Embryonic facial prominence (tissue), 1 donor: ENCODE results near the gene PFKP.
"Not testable (repeated sequence)": the region's sequence is repeated elsewhere in the genome, so short reads cannot be mapped to it uniquely, and the experiment has no call there.

Source experiments
- DNase-seq: peaks from one replicate; pipeline ENCODE4 v3.0.0-alpha.2; 2016; ENCODE audit errors: extremely low spot score

Gene PFKP

DNA sequence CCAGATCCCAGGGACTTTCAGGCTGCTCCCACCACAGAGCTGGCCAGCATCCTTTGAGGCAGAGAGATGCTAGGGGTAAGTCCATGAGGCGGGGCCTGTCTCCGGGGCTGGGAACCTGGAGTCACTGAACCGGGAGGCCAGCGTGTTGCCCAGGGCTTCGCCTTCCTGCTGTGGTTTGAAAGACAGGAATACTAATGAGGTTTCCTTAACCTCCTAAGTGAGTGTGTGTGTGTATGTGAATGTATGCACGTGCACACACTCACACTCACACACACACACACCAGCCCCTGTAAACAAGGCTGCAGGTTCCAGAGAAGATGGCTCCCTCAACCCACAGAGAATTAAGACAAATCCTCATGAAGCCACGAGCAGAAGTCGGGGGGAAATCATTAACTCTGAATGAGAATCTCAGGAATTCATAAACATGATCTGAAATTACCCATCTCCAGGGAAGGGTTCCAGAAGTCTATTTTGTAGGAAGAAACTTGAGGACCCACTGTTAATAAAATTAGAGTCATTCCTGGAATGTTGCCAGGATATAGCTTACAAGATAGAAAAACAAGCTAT is 20.3 kb upstream of the PFKP start:
- DNase-seq = no peak

DNA sequence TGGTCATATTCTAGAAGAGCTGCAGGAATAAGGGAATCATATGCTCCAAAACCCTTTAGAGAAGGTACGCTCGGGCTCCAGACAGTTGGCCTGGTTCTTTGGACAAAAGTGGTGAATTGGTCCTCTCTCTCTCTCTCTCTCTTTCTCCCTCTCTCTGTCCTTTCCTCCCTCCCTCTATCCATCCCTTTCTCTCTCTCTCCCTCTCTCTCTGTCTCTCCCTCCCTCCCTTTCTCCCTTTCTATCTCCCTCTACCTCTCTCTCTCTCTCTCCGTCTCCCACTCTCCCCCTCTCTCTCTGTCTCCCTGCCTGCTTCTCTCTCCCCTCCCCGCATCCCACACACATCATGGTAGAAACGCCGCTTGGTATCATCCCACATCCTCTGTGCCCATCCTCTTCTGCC is 19.8 kb upstream of the PFKP start:
- DNase-seq = no peak

DNA sequence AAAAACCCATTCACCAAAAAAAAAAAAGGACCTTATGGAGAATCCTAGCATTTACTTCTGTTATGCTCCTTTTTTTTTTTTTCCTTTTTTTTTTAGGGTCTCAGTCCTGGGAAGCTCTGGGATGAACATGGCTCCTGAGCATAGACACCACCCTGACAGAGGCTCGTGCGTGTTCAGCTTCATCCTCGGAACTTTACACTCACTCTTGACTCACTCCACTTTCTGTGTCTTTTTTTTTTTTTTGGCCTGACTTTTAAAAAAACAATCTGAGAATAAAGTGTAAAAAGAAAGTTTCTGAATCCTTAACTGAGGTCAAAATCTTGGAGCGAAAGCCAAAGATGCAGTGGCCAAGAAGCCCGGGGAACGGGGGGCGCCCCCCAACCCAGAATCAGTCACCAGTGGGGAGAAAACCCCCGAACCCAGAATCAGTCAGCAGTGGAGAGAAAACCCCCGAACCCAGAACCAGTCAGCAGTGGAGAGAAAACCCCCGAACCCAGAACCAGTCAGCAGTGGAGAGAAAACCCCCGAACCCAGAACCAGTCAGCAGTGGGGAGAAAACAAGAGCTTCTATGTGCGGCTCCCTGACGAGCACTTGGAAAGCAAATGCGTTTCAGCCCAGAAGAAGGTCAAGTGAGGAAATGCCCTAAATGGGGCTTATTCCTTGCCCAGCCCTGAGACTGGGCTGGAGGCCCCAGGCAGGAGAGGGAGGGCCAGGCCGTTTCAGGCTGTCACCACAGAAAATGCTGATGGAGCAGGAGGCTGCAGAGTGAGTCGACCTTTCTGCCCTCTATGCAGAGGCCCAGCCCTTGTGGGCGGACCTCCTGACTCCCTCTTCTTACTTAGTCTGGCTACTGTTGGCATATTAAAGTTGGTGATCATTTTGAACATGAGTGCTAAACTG is 19.0 kb upstream of the PFKP start:
- DNase-seq = no peak

DNA sequence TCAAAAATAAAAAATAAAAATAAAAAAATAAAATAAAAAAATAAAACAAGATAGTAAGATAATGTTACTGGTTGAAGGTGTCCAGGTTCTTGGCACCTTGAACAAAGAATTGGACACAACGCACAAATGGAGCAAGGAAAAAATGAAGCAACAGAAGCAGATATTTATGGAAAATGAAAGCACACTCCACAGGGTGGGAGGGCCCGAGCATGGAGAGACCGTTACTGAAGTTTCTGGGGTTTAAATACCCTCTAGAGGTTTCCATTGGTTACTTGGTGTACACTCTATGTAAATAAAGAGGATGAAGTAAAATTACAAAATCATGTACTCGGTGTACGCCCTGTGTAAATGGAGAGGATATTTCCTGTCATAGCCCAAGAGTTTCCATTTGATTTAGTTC is 15.7 kb upstream of the PFKP start:
- DNase-seq = no peak

DNA sequence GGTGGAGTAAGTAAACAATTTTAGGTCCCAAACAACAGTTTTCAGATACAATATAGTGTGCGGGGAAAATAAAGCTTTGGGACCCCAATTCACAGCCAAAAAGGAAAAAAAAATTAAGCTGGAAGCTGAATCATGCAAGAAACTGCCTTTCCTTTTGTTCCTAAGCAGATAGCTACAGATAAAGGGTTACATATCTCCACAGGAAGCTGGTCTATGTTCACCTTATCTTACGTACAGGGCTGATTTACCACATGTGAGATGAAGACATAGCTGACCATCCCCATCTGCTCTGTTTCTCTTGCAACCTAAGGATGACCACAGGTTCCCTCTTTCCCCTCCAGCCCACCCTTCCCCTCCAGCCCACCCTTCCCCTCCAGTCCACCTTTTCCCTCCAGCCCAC is 14.2 kb upstream of the PFKP start:
- DNase-seq = no peak

DNA sequence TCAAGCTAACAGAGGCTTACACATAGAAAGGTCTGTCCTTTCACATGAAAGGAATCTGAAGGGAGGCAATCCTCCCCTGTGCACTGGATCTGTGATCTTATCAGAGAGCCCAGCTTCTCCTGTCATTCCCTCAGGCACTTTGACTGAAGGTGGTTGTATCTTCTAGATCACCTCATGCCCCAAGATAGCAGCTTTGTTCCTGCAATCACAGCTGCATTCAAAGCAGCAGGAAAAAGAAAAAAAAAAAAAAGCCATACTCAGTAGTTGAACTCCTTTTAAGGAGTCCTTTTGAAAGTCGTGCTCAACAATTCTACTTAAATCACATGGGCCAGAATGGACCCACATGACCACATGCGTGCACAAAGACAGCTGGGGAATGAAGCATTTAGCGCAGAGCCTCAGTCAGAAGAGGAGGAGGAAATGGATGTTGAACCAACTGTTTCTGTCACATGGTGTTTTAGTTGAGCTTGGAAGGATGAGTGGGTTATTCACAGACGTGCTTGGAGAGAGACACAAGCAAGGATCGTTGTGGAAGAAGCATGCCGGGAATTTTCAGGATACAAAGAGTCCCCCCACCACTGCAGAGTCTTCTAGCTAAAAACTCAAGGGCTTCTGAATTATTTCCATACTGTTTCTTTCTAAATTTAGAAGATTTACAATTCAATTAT is 13.0 kb upstream of the PFKP start:
- peak; percentile 41 for DNase-seq

DNA sequence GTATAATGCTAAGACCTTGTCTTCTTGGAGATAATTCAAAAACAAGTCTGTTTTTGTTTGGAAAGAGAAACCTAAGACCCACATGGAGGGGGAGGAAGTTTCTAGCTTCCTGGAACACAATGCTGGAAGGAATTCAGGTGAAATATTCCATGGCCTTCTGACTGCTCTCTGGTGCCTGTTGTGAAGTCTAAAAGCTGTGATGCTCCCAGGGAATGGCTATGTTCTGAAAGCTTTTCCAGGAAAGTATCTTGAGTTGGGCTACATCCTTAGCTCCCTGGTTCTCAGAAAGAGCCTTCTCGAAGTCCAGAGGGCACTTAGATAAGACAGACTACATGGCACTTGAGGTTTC is 12.5 kb upstream of the PFKP start:
- DNase-seq = peak; percentile 31

DNA sequence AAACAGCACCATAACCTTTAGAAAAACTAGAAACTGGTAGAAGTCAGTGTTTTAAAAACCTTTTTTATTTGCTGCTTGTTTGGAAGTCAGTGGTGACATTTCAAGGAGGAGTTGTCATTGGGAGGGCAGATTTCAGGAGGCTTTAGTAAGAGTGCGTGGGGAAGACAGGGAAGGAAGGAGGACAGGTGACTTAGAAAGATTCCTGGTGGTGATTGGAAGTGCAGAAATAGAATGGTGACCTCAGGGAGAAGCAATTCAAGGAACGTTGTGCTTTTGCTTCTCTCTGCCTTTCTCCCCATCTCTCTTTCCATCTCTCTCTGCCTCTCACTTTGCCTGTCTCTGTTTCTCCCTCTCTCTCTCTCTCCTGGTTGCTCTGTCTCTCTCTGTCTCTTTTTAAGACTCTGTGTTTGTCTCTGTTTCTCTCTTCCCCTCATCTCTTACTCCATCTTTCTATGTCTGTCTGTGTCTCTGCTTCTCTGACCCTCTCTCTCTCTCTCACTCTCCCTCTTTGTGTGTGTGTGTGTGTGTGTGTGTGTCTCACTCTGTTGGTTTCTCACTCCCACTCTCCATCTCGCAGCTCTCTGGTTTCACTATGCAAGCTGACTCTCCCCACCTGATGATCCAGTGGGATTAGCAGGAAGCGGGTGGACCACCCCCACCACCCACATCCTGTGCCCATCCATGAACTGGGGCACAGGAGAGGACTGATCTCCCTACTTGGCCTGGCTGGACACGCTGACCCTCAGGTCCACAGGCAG is 10.9 kb upstream of the PFKP start:
- DNase-seq = no peak

DNA sequence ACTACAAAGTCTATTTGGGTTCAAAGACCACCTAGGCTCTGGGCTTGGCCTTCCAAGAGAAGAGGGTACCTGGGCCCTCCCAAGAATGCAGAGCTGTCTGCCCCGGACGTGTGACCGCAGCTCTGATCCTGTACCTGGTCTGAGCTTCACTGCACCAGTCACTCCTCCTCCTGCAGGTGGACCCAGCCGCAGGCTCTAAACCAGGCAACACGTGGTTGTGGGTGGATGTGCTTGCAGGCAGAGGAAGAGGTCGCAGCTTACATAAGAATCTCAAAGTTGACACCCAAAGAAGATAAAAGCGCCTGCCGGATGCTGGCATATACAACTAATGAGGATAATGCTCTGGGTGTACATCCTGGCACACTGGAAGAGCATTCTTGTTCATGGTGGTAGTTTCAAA is 9.4 kb upstream of the PFKP start:
- no peak for DNase-seq

DNA sequence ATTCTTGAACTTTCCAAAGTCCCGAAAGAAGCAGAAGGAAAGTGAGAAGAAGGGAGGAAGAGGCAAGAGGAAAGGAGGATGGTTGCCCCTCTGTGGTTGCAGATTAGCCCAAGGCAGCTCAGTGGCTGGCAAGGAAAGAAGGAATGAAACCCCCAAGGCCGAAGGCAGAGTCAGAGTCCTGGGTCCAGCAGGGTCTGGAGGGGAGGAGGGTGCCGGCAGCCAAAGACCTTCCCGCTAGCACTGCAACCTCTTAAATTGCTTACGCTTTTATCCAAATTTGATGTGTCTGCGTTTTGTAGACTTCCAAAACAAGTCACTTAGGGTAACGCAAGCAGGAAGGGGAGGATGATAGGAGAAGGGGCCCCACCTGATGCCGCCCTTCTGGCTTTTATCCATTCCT is 7.4 kb upstream of the PFKP start:
- no peak for DNase-seq

DNA sequence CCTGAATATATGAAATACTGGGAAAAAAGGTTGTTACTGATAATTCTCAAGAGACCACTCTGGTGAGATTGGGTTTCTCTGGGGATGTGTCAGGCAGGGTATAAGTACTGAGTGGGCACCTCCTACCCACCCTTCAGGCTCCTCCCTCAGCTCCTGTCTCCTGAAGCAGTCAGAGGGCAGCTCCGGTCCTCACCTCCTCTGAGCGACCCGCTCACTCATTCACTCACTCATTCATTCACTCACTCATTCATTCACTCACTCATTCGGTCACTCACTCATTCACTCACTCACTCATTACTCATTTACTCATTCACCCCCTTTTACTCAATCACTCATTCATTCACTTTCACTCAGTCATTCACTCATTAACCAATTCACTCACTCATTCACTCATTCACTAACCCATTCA is 6.9 kb upstream of the PFKP start:
- DNase-seq = no peak

DNA sequence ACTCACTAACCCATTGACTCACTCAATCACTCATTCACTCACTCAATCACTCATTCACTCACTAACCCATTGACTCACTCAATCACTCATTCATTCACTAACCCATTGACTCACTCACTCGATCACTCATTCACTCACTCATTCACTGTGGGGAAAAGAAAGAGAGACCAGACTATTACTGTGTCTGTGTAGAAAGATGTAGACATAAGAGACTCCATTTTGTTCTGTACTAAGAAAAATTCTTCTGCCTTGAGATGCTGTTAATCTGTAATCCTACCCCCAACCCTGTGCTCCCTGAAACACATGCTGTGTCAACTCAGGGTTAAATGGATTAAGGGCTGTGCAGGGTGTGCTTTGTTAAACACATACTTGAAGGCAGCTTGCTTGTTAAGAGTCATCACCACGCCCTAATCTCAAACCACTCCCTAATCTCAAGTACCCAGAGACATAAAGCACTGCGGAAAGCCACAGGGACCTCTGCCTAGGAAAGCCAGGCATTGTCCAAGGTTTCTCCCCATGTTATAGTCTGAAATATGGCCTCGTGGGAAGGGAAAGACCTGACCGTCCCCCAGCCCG is 5.9 kb upstream of the PFKP start:
- DNase-seq = not testable (repeated sequence)

DNA sequence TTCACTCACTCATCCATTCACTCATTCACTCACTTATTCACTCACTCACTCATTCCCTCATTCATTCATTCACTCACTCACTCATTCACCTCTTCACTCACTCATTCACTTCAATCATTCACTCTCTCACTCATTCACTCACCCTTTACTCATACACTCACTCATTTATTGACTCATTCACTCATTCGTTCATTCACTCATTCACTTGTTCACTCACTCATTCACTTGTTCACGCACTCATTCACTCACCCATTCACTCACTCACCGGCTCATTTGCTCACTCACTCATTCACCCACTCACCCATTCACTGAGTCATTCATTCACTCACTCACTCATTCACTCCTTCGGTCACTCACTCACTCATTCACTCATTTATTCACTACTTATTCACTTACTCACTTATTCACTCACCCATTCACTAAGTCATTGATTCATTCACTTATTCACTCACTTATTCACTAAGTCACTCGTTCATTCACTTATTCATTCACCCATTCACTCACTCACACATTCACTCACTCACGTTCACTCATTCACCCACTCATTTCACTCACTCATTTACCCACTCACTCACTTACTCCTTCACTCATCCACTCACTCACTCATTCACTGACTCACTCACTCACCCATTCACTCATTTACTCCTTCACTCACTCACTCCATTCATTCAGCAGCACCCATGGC is 4.7 kb upstream of the PFKP start:
- no peak for DNase-seq

DNA sequence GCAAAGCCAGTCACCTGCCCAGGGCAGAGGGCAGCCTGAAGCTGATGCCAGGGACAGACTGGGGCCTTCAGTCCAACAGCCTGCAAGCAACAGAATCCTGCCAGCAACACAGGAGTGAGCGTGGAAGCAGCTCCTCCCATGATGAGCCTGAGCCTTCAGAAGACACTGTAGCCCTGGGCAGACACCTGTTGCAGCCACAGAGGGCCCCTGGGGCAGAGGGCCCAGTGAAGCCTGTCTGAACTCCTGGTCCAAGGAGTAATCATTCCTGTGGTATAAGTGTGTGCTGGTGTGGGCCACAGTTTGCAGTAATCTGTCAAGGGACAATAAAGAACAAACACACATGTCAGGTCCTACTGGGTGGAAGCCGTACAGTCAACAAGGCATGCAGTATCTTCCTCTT is 2.9 kb upstream of the PFKP start:
- DNase-seq = no peak

DNA sequence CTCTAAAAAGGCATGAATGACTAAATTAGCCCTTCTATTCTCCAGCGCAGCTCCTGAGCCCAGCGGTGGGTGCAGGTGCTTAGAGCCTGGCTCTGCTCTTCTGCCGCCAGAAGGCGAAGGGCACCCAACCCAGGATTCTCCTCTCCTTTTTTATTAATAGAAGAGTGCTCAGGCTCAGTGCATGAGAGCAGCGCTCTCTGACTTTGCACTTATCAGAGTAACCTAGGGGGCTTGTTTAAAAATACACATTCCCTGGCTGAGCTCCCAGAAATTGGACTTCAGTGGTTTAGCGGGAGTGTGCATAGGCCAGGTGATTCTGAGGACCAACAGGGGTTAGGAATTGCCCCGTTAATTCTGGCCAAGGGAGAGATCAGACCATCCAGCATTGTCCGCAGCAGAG is 1.7 kb upstream of the PFKP start:
- no peak for DNase-seq

DNA sequence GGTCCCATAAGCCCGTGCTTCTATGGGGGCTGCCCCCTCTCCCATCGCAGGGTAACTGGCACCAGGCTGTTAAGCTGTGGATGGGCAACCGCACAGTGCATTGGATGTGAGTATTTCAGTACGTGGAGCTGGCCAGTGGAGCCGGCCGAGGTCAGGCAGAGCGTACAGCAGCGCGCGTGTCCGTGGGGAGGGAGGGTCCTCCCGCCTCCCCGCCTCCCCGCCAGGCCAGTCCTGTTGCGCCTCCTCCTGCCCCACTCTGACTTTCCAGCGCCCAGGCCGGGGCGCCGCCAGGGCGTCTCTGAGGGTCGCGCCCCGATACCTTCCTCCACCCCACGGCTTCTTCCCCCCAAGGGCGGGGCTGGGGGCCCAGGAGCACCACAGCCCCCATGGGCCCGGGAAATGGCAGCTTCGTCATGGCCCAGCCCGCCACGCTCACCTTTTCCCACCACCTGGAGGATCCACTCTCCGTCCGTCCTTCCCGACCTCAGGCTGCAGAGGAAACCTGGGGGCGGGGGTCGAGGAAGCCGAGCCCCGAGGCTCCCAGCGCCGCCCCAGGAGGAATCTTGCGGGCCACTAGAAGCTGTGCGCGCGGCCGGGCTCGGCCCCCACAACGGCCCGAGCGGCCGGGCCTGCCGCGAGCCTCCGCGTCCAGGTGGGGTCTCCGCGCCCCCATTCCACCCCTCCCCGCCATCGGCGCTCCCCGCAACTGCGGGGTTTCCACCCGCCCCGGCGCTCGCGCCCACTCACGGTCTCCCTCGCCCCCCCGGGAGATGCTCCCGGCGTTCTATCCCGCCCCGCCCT is 831 bp upstream of the PFKP start:
- no peak for DNase-seq

DNA sequence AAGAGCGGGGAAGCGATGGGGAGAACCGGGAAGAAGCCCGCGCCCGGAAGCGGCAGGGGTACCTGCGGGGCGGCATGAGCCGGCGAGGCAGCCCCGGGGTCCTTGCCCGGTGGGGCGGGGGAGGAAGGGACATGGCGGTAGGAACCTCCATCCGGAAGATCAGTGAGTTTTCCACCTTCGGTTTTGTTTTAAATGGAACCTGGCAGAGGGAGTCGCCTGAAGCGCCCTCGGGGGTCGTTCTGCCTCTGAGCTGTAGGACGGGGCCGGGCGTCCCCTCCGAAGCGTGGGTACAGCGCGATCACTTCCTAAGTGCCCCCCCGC is 471 bp downstream of the PFKP start:
- DNase-seq = no peak

DNA sequence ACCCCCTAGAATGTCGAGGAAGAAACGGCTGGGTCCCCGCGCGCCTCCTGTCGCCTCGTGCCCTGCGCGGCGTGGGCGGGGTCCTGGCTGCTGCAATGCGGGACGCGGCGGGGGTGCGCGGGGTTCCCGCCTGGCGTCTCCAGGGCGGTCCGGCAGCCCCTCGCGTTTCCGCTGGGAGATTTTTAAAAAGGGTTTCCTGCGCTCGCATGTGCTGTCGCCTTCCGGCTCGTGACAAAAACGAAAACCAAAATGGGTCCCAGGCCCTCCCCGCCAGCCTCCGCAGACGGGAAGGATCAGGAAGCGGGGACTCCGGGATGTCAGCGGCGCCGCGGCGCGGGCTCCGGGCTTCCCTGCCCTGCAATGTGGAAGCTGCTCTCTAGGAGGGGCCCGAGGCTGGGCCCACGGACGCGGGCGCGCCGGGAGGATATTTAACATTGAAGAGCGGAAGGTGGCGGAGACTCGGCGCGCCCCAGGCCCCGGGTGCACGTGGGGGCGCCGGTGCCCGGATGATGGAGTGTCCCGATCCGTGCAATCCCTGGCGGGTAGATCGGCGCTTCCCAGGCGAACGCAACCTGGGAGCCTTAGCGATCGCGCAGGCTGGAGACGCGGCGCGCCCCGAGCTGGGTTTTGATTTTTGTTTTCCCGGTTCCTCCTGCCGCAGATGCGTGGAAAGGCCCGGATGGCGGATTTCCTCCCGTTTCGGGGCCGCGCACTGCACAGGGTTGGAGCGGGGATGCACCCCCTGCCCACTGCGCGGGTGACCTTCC is 1.0 kb downstream of the PFKP start:
- peak; percentile 27 for DNase-seq

DNA sequence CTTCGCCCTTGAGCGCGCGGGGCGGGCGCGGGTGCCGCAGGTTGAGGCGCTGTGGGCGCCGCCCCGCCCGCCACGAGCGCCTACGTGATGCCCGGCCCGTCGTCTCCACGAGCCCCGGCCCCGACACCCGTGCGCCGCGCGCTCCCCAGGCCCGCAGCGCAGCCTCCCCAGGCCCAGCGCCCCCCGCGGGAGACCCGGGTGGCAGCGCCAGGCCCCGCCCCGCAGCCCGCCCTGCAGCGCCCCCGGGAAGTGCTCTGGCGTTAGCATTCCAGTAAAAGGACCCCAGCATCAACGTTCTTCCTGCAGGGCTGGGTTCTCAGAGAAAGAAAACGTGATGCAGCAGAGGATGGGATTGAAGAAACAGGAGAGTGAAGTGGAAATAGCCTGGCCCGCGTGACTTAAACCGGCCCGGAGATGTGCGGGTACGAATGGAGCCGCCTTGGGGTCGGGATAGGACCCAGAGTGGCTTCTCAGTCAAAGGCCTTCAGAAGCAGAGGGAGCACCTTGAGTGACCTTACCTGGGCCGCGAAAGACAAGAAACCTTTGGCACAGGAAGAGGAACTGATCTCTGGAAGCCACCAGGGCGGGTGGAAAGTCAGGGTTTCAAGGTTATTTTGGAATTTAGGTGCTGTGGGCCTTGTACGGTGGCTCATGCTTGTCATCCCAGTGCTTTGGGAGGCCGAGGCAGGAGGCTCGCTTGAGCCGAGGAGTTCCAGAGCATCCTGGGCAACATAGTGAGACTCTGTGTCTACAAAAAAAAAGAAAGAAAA is 1.8 kb downstream of the PFKP start:
- DNase-seq = no peak
